HG03039 (cell line): ENCODE data around the gene COL26A1.
"Not testable (repeated sequence)": the region's sequence is repeated elsewhere in the genome, so short reads cannot be mapped to it uniquely, and the experiment has no call there.

Source experiments
- ATAC-seq: cut with Tn5 transposase; IDR thresholded peaks from one replicate; pipeline ENCODE4 v1.9.1; 2021; ENCODE audit warnings: mild to moderate bottlenecking, moderate library complexity; ENCODE audit not compliant: unreplicated experiment

The COL26A1 gene

DNA sequence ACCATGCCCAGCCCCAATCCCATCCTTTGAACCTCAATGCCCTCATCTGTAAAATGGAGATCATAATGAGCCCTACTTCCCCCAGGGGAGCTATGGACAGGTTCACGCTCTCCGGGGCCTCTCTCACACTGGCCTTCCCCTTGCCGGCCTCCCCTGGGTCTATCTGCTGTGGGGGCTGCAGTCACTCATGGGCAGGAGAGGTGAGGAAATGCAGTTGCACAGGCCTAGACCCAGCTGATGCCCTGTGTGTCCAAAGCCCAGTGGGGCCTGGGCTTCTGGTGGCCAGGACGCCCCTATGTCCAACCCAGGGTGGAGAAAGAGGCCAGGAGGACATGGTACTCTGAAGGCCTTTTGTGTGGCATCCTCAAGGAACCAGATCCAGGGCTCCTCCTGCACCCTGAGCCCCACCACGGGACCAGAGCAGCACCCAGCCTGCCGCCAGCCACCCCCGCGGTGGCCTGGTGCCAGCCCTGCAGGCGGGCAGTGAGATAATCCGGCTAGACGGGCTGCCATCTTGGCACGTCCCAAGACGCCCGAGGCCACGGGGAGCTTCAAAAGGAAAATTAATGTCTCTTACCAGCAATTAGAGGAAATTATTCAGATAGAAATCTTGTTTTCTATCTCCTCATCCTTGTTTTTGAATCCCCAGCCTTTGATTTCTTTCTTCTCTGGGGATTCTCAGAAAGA lies 227.4 kb downstream of the COL26A1 start:
- ATAC-seq = no peak

GRCh38 chr7:101590663-101591435 lies 228.2 kb downstream of the COL26A1 start:
- no peak for ATAC-seq

DNA sequence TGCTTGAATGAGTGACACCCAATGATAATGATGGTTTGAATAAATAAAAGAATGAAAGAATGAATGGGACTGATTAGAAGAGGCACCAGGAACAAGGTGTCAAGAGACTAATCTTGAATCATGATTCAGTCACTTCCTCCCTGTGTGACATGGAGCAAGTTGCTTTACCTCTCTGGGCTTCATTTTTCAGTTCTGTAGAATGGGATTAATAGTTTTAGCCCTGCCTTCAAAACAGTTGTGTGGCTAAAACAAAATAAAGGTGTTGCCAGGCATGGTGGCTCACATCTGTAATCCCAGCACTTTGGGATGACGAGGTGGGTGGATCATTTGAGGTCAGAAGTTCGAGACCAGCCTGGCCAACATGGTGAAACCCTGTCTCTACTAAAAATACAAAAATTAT lies 228.8 kb downstream of the COL26A1 start:
- no peak for ATAC-seq

- no peak for ATAC-seq
Measured at GRCh38 chr7:101593556-101593955, 230.9 kb downstream of the COL26A1 start.

GRCh38 chr7:101594790-101595189 lies 232.1 kb downstream of the COL26A1 start:
- no peak for ATAC-seq

- ATAC-seq = no peak
Measured at GRCh38 chr7:101595246-101595645, 232.6 kb downstream of the COL26A1 start.

- no peak for ATAC-seq
Measured at GRCh38 chr7:101595766-101596537, 233.3 kb downstream of the COL26A1 start.

DNA sequence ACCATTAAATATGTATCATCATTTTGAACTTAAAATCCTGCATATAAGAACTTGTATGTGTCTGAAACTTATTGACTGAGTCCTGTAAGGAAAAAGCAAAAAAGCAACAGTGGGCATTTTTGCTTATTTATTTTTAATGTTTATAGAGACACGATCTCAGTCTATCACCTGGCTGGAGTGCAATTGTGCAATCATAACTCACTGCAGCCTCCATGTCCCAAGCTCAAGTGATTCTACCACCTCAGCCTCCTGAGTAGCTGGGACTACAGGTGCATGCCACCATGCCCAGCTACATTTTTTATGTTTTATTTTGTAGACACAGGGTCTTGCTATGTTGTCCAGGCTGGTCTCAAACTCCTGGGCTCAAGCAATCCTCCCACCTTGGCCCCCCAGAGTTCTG lies 234.2 kb downstream of the COL26A1 start:
- no peak for ATAC-seq

- no peak for ATAC-seq
Measured at GRCh38 chr7:101597941-101598340, 235.3 kb downstream of the COL26A1 start.

- ATAC-seq = no peak
Measured at GRCh38 chr7:101598422-101598985, 235.8 kb downstream of the COL26A1 start.

DNA sequence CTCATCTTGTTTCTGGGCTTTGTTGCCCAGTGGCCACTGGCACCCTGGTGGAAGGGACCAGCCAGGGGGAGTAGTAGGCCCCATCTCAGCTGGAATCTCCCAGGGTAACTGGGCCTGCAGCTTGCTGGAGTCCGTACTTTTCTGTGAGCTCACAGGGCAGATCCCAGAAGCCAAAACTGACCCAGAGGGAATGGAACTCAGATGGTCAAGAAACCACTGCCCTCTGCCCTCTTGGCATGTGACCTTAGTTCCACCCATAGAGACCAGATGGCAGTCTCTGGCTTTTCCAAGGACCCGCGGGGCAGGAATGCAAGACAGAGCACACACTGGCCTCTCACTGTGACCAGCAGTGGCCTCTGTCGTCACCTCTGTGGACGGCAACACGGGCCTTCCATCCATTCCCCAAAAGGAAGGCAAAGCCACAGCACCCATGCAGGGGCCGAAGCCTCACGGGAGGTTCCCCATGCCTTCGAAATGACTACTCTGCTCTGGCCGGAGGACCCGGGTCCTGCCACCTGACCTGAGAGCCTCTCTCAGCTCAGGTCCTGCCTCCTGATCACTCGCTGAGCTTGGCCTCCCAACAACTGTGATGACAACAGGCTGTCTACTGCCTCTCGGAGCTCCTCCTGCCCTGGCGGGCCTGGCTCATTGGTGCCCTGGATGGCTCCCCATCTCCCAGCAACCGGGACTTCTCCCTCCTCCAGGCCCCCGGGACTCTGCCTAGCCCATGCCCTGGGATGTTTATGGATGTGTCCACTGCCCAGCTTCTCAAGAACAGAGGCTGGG lies 236.5 kb downstream of the COL26A1 start:
- no peak for ATAC-seq

GRCh38 chr7:101599787-101600186 lies 237.1 kb downstream of the COL26A1 start:
- no peak for ATAC-seq

- ATAC-seq = no peak
Measured at GRCh38 chr7:101602082-101602481, 239.4 kb downstream of the COL26A1 start.

GRCh38 chr7:101602484-101603241 lies 240.0 kb downstream of the COL26A1 start:
- ATAC-seq = no peak

DNA sequence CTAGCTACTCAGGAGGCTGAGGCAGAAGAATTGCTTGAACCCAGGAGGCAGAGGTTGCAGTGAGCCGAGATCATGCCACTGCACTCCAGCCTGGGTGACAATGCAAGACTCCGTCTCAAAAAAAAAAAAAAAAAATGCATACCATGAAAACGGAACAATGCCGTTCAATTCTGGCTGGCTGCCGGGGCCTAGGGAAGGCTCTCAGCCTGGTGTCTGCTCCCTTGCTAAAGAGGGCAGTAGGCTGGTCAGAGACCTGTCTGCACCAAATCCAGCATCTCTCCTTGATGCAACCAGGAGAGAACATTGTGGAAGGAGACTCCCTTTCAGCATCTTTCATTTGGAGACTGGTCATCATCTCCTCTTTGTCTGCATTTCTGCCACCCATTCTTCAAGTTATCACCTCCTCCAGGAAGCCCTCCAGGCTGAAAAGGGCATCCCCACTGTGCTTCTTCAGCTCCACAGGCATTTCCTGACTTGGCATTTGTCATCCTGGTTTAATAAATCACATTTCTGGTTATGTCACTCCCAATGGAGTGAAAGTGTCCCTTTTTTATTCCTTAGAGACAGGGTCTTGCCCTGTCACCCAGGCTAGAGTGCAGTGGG lies 241.8 kb downstream of the COL26A1 start:
- no peak for ATAC-seq

DNA sequence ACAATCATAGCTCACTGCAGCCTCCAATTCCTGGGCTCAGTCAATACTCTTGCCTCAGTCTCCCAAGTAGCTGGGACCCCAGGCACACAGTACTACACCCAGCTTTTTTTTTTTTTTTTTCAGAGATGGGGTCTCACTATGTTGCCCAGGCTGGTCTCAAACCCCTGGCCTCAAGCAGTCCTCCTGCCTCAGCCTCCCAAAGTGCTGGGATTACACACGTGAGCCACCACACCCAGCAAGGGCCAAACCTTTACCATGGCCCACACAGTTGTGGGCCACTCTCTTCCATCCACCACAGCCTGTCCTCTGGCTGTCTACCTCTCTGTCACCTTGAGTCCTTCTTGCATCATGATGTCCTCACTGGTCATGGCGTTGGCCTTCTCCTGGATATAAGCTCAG lies 242.3 kb downstream of the COL26A1 start:
- not testable (repeated sequence) for ATAC-seq

- no peak for ATAC-seq
Measured at GRCh38 chr7:101605611-101606497, 243.2 kb downstream of the COL26A1 start.

DNA sequence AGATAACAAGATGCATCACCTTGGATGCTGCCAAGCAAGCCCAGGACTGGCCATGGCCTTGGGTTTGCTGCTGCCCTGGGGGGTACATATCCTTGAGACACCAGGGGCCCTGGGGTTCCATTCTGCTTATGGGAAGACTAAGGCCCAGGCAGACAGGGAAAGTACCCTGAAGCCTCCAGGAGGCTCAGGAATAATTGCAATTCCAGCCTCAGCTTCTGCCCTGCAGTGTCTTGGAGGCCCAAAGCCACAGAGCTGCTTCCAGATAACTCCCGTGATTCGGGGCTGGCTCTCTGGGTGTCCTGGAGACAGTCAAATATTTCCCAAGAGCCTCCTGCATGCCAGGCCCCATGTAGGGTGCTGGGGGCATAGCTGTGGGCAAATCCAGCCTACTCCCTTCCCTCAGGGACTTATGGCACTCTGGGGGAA lies 243.8 kb downstream of the COL26A1 start:
- no peak for ATAC-seq
